Fibroblast of the aortic adventitia (primary cell): ENCODE data around the gene ZPLD1. TPM values are rescaled to one million over a fixed set of nuclear protein-coding genes. Genes with fewer than 3 reads are reported as not detected.

Experiments used
- DNase-seq: peaks from one replicate; pipeline ENCODE4 v3.0.0-alpha.2; 2010; ENCODE audit warnings: low read depth
- H3K4me3 ChIP-seq: 2 replicates; pipeline ENCODE4 v1.5.1; 2011; ENCODE audit warnings: low read depth, mild to moderate bottlenecking, control low read depth, low read length, moderate library complexity
- total RNA-seq: library from RNA; depleted of rRNA; stranded (reverse); fragments of >200 nt; gene quantifications from 2 replicates; pipeline ENCODE4 v1.2.3, GENCODE V29; 2012; ENCODE audit warnings: low replicate concordance
- TF ChIP-seq, protein P1 (sequence below): IDR thresholded peaks from 2 replicates; pipeline ENCODE4 v1.5.1; 2011; ENCODE audit warnings: mild to moderate bottlenecking, low read length, control low read depth, inconsistent platforms; ENCODE audit not compliant: insufficient read depth

ZPLD1 gene
- total RNA-seq, 1 donor: 0.45 TPM

GRCh38 chr3:102528727-102529126 lies 93.9 kb downstream of the ZPLD1 start:
- TF ChIP-seq, protein P1, sequence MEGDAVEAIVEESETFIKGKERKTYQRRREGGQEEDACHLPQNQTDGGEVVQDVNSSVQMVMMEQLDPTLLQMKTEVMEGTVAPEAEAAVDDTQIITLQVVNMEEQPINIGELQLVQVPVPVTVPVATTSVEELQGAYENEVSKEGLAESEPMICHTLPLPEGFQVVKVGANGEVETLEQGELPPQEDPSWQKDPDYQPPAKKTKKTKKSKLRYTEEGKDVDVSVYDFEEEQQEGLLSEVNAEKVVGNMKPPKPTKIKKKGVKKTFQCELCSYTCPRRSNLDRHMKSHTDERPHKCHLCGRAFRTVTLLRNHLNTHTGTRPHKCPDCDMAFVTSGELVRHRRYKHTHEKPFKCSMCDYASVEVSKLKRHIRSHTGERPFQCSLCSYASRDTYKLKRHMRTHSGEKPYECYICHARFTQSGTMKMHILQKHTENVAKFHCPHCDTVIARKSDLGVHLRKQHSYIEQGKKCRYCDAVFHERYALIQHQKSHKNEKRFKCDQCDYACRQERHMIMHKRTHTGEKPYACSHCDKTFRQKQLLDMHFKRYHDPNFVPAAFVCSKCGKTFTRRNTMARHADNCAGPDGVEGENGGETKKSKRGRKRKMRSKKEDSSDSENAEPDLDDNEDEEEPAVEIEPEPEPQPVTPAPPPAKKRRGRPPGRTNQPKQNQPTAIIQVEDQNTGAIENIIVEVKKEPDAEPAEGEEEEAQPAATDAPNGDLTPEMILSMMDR: no peak
- H3K4me3 ChIP-seq: no peak overlapping the region
- no peak for DNase-seq
